WERI-Rb-1 (cell line): ENCODE data around the gene TGM3.

Source experiments
- DNase-seq: peaks from one replicate; pipeline ENCODE4 v3.0.0-alpha.2; 2020
- H3K27ac ChIP-seq: fragments of 250-450 bp; sonication (Bioruptor Pico); 2 replicates; pipeline ENCODE4 v1.5.1; 2020; ENCODE audit warnings: mild to moderate bottlenecking, moderate library complexity
- H3K27me3 ChIP-seq: fragments of 250-450 bp; sonication (Bioruptor Pico); 2 replicates; pipeline ENCODE4 v1.5.1; 2021; ENCODE audit warnings: mild to moderate bottlenecking, low read depth, moderate library complexity; ENCODE audit not compliant: insufficient read depth, severe bottlenecking
- H3K36me3 ChIP-seq: fragments of 250-450 bp; sonication (Bioruptor Pico); 2 replicates; pipeline ENCODE4 v1.5.1; 2020; ENCODE audit warnings: mild to moderate bottlenecking, moderate library complexity
- H3K4me3 ChIP-seq: 2 replicates; pipeline ENCODE4 v1.5.1; 2011; ENCODE audit warnings: low read depth, mild to moderate bottlenecking, control low read depth, low read length
- H3K9me3 ChIP-seq: fragments of 250-450 bp; sonication (Bioruptor Pico); 2 replicates; pipeline ENCODE4 v1.5.1; 2021; ENCODE audit warnings: mild to moderate bottlenecking, moderate library complexity; ENCODE audit not compliant: severe bottlenecking
- CTCF ChIP-seq: IDR thresholded peaks from 2 replicates; pipeline ENCODE4 v1.5.1; 2011; ENCODE audit warnings: low read depth, mild to moderate bottlenecking, control low read depth, inconsistent platforms, low read length

Gene TGM3

GRCh38 chr20:2365091-2365490 lies 69.3 kb downstream of the TGM3 start:
- TF ChIP-seq CTCF, result no peak
- peaks cover 7% of the 10 kb centered on the region for H3K9me3 ChIP-seq
- DNase-seq, result no peak
- no peaks in the 10 kb centered on the region for H3K36me3 ChIP-seq
- H3K4me3 ChIP-seq, result no peak overlapping the region
- H3K27ac ChIP-seq, result no peak overlapping the region
- peaks cover 8% of the 10 kb centered on the region for H3K27me3 ChIP-seq

GRCh38 chr20:2365666-2366065 lies 69.9 kb downstream of the TGM3 start:
- Histone ChIP-seq H3K27me3 (peaks cover 8% of the 10 kb centered on the region), H3K4me3 (no peak overlapping the region), H3K27ac (no peak overlapping the region), H3K9me3 (peaks cover 4% of the 10 kb centered on the region), H3K36me3 (no peaks in the 10 kb centered on the region)
- no peak for DNase-seq
- no peak for TF ChIP-seq CTCF

GRCh38 chr20:2368621-2369020 lies 72.8 kb downstream of the TGM3 start:
- TF ChIP-seq CTCF, result no peak
- H3K27ac ChIP-seq, result no peak overlapping the region
- no peaks in the 10 kb centered on the region for H3K36me3 ChIP-seq
- DNase-seq, result no peak
- peaks cover 3% of the 10 kb centered on the region for H3K9me3 ChIP-seq
- peaks cover 8% of the 10 kb centered on the region for H3K27me3 ChIP-seq
- no peak overlapping the region for H3K4me3 ChIP-seq

GRCh38 chr20:2373098-2373497 lies 77.3 kb downstream of the TGM3 start:
- Histone ChIP-seq H3K4me3 (no peak overlapping the region), H3K36me3 (no peaks in the 10 kb centered on the region), H3K9me3 (peaks cover 3% of the 10 kb centered on the region), H3K27ac (no peak overlapping the region), H3K27me3 (no peaks in the 10 kb centered on the region)
- no peak for DNase-seq
- no peak for TF ChIP-seq CTCF

GRCh38 chr20:2374346-2375125 lies 78.7 kb downstream of the TGM3 start:
- H3K4me3 ChIP-seq, result no peak overlapping the region
- H3K27ac ChIP-seq, result no peak overlapping the region
- no peak for DNase-seq
- H3K36me3 ChIP-seq, result no peaks in the 10 kb centered on the region
- H3K9me3 ChIP-seq, result no peaks in the 10 kb centered on the region
- no peaks in the 10 kb centered on the region for H3K27me3 ChIP-seq
- TF ChIP-seq CTCF, result no peak

- H3K4me3 ChIP-seq, result no peak overlapping the region
- H3K9me3 ChIP-seq, result no peaks in the 10 kb centered on the region
- no peak overlapping the region for H3K27ac ChIP-seq
- no peak for TF ChIP-seq CTCF
- H3K27me3 ChIP-seq, result no peaks in the 10 kb centered on the region
- no peaks in the 10 kb centered on the region for H3K36me3 ChIP-seq
- no peak for DNase-seq
Observed at GRCh38 chr20:2378893-2379292, 83.1 kb downstream of the TGM3 start.
